Stromal cell of bone marrow (primary cell): ENCODE results near the gene TSTD2.
"Not testable (repeated sequence)": the region's sequence is repeated elsewhere in the genome, so short reads cannot be mapped to it uniquely, and the experiment has no call there.

Source experiments
- DNase-seq: peaks from one replicate; pipeline ENCODE4 v3.0.0-alpha.2; 2012; ENCODE audit warnings: low read depth

TSTD2 gene

GRCh38 chr9:97630591-97630990 lies 2.6 kb downstream of the TSTD2 start:
- DNase-seq: no peak

GRCh38 chr9:97629156-97629555 lies 4.0 kb downstream of the TSTD2 start:
- DNase-seq: no peak

GRCh38 chr9:97628668-97629067 lies 4.5 kb downstream of the TSTD2 start:
- no peak for DNase-seq

- DNase-seq: no peak
These were observed 5.5 kb downstream of the TSTD2 start for GRCh38 chr9:97627624-97628023.

DNA sequence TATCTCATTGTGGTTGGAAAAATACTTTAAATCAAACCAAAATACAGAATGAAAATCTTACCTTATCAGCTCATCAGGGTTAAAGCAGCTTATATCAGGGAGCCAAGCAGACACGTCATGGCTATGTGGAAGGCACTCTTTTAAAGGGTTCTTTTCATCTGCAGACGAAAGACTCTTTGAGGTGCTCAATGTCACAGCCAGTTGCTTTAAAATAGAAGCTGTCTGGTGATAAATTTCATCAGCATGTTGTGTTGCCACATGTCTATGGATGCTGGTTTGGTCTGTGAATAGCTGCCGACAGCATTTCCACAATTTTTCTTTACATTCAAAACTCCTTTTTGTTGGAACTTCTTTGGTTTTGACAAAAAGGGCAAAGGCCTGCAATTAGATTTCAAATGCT lies 7.5 kb downstream of the TSTD2 start:
- no peak for DNase-seq

DNA sequence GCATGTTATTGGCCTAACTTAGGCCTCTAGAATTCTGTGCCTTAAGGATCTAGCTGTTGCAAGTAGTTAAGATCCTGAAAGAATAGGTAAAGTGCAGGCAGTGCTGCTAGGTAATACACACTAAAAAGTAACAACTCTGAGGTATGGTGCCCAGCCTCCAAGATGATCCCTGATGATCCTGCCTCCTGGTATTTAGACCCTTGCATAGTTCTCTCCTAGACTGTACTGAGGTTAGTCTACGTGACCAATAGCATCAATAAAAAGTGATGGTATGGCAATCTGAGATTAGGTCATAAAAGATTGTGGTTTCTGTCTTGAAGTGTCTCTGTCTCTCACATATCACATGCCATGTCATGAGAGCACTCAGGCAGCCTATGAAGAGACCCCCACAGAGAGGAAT lies 9.2 kb downstream of the TSTD2 start:
- no peak for DNase-seq

DNA sequence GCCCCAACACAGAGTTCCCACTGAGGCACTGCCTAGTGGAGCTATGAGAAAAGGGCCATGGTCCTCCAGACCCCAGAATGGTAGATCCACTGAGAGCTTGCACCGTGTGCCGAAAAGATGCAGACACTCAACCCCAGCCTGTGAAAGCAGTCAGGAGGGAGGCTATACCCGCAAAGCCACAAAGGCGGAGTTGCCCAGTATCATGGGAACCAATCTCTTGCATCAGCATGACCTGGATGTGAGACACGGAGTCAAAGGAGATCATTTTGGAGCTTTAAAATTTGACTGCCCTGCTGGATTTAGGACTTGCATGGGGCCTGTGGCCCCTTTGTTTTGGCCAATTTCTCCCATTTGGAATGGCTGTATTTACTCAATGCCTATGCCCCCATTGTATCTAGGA lies 10.7 kb downstream of the TSTD2 start:
- not testable (repeated sequence) for DNase-seq

DNA sequence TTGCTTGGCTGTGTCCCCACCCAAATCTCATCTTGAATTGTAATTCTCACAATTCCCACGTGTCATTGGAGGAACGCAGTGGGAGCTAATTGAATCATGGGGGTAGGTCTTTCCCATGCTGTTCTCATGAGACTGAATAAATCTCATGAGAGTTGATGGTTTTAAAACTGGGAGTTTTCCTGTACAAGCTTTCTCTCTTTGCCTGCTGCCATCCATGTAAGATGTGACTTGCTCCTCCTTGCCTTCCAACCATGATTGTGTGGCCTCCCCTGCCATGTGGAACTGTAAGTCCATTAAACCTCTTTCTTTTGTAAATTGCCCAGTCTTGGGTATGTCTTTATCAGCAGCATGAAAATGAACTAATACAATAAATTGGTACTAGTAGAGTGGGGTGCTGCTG lies 13.1 kb downstream of the TSTD2 start:
- not testable (repeated sequence) for DNase-seq

- DNase-seq: no peak
These were observed 15.2 kb downstream of the TSTD2 start for GRCh38 chr9:97617939-97618416.

GRCh38 chr9:97615439-97616072 lies 17.6 kb downstream of the TSTD2 start:
- DNase-seq: peak; percentile 21

GRCh38 chr9:97604901-97605645 lies 28.1 kb downstream of the TSTD2 start:
- DNase-seq: no peak

DNA sequence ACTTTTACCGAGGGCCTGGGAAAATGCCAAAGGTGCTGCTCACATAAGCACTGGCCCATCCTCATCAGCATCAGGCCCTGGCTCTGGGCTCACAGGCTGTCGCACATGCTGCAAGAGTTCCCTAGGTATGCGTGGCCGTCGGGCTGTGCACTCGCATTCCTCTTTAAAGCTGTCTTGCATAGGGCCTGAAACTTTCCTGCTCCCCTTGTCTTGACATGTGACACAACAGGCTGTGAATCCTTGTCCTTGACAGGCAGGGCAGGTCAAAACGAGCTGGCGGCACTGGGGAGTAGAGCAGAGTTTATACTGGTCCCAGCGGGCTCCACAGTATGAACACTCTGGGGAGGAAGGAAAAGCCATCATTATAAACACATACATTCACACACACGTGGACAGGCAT lies 30.7 kb downstream of the TSTD2 start:
- DNase-seq: no peak

- no peak for DNase-seq
These were observed 31.8 kb downstream of the TSTD2 start for GRCh38 chr9:97601228-97601898.

DNA sequence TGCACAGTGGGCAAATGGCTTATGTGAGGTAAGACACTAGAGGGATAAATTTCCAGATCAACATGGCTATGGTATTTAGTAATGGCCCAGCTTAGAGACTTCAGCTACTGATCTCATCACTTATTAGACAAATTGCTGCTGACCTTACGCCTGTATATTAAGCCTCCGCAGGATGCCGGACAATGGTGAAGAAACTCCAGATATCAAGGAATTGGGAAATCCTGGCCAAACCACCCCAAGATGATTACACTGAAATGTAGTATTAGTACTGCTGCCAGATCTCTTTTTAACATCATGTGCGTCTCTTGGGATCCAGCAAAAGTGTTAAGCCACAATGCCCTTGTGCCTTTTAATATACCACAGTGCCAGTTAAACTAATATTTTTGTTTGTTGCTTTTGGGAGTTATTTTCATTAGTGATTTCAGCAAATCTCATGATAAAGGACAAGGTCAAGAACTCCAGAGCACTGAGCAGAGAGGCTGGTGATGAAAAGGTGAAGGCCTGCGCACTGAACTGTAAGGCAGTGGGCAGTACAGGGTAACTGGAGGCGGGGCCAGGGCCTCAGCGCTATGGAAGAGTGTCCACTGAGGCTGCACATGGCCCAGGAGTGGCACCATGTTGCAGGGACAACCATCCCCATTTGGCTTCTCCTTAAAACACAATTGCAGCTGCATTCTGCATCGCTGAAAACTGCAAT lies 32.5 kb downstream of the TSTD2 start:
- no peak for DNase-seq

DNA sequence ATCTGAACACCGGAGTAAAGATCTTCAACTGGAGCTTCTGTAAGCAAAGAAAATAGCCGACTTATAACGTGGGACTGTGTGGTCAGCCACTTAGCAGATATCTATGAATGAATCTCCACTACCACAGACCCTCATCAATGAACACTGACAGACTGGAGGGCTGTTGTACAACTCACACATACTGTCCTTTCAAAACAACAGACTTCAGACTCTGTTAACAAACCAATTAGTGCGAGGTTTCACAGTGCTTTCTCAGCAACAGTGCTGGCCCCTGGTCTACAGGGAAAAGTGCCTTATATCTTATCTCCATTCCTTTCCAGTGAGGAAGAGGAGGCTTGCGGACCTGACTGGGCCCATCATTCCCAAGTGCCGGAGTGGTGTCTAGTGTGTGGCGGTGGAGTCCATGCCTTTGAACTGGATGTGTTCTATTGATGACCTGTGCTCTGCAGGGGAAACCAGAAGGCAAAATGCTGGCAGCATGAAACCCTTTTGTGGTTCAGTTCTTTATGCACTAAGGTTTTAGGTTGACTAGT lies 33.8 kb downstream of the TSTD2 start:
- no peak for DNase-seq

DNA sequence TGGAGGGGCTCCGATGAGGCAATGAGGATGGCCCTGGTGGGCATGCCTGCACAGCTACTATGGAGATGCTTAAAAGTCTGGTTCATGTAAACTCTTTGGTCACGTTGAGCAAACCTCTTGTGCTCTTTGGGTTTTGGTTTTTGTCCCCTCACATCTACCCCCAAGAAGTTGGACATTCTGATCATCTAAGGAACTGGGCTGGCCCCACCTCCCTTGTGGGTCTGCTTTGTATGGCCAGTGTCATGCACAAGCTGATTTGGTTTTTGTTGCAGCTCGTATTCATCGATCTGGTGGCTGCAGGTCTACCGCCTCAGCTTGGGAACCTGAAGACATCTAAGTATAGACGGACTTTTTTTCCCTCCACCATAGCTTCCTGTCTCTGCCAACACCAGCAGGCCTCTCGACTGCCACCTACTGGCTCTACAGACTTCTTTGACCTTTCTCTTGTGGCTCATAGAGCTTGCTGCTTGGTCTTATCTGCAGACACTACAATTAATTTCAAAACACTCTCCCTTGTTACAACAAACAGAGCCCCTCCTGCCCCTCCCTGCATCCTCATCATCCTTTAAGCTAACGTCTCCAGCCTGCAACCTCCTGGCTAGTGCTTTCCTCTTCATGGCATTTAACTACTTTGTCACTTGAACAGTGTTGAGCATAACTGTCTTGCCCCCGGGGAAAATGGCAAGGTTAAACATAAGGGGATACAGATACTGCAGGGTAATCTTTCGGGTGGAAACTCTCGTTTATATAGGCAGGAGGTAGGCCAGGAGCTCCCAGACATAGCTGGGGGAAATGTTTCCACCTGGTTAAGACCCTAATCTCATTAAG lies 34.5 kb downstream of the TSTD2 start:
- peak; percentile 67 for DNase-seq

DNA sequence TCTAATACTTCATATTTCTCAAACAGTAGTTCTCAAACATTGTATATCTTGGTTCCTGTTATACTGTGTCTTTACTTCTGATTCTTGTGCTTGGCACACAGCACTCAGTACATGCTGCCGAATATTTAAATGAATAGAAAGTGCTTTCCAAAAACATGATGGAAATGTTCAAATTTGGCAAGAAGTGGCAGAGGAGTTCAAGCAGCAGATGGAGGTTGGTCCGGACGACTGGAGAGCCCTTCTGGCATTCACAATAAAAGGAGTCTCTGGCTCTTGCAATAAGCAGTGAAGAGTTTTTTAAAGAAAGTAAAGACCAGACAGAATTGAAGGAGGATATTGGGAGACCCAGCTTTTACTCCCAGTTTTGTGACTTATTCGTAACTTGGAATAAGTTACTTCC lies 36.3 kb downstream of the TSTD2 start:
- no peak for DNase-seq

DNA sequence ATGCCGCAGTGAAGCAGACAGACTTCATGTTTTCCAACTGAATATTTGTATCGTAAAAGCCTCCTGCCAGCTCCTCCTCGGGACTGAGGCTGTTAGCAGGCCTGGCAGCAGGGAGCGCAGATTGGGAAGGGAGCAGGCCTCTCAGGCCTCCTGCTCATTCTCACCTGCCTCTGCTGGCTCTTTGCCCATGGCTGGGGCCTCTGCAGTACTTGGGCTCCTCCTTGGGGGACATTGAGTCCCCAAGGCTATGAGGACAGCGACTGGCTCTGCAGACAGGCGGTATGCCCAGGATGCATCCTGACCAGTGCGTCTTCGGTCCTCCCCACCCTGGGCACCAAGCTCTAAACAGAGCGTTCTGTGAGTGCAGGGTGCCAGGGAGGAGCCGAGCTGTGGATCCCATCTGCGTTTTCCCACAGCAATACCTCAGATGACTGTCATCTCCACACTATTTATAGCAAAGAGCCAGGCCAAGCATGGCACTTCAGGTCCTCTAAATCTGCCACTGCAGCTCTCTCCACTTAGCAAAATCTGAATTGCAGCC lies 38.7 kb downstream of the TSTD2 start:
- no peak for DNase-seq

DNA sequence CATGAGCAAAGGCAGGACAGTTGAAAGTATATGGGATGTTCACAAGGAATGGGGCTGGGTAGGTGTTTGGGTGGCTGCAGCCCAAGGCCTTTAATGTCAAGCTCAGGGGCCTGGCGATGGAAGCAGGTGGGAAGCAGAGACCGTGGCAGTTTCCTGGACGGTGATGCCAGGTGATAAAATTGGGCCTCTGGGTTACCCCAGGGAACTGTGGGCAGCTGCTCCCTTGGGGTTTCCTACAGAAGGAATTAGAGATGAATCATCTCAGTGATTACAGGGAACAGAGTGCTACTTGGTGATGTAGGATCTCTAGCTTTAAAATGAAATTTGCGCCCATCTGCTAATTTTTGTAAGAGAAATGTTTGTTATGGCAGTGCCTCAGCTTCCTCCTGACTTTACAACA lies 39.2 kb downstream of the TSTD2 start:
- no peak for DNase-seq

DNA sequence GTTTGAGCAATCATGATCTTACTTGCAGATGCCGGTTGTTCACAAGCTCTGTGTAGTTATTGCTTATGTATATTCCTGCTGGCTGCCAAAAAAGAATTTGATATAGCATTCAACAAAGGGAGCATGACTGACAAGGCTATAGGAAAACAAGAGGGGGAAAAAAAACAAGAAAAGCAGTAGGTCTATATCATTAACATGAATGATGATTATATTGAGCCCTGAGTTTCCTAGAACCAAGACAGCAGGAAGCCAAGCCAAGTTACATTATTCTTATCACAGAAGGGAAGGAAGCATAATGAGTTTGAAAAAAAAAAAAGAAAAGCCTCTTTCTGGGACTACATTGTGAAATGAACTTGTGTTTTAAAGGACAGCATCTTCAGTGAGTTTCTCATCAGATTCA lies 41.0 kb downstream of the TSTD2 start:
- DNase-seq: no peak

- no peak for DNase-seq
These were observed 41.6 kb downstream of the TSTD2 start for GRCh38 chr9:97591535-97591934.
